HL-60 (cell line): ENCODE data around the gene FOXP3.
A peak's percentile ranks its signal among the peaks of the same experiment; 100 is the strongest.

Experiments
- DNase-seq, 2 experiments: peaks; one replicate each; pipeline ENCODE4 v3.0.0-alpha.2; 2010 to 2020; ENCODE audit warnings: low read depth in 1 of 2, low spot score in 1 of 2
- H3K27ac ChIP-seq: fragments of 250-450 bp; sonication (Bioruptor Pico); replicated peaks from 2 replicates; pipeline ENCODE4 v1.5.1; 2020; ENCODE audit warnings: mild to moderate bottlenecking, moderate library complexity
- H3K27me3 ChIP-seq: fragments of 250-450 bp; sonication (Bioruptor Pico); 2 replicates; pipeline ENCODE4 v1.5.1; 2021; ENCODE audit warnings: mild to moderate bottlenecking, moderate library complexity; ENCODE audit not compliant: insufficient read depth, poor library complexity, severe bottlenecking
- H3K4me3 ChIP-seq: replicated peaks from 2 replicates; pipeline ENCODE4 v1.5.1; 2011; ENCODE audit warnings: mild to moderate bottlenecking, control low read depth, low read length; ENCODE audit not compliant: insufficient read depth
- GABPA ChIP-seq: IDR thresholded peaks from 2 replicates; pipeline ENCODE4 v1.6.1; 2012; ENCODE audit warnings: low read depth
- POLR2AphosphoS5 ChIP-seq: IDR thresholded peaks from 2 replicates; pipeline ENCODE4 v1.6.1; 2012; ENCODE audit warnings: low read depth
- SPI1 ChIP-seq: IDR thresholded peaks from 2 replicates; pipeline ENCODE4 v1.6.1; 2012; ENCODE audit warnings: low read depth, mild to moderate bottlenecking, borderline replicate concordance
- TF ChIP-seq, protein P1 (sequence below): IDR thresholded peaks from one replicate; pipeline ENCODE4 v1.5.1; 2011; ENCODE audit warnings: low read length, control low read depth, inconsistent platforms; ENCODE audit not compliant: insufficient read depth
- TF ChIP-seq, protein P2 (sequence below): IDR thresholded peaks from 2 replicates; pipeline ENCODE4 v1.6.1; 2012; ENCODE audit warnings: low read depth; ENCODE audit not compliant: insufficient replicate concordance

FOXP3 gene

DNA sequence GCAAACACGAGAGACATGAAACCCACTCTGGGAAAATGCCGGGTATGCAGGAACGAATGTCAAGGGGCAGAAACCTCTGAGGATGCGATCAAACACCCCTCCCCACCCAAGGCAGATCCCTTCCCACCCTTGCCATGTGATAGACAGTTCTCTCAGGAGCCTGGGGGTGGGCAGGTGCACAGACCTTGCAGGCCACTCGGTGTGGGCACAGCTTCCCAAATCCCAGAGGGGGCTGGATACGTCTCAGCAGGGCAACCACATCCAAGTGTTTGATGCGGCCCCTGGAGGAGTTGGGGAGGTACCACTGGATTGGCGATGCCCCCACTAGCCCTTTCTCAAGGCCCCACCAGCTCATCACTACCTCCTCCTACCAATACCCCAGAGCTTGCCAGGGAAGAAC is 54.1 kb downstream of the FOXP3 start:
- no peak overlapping the region for H3K4me3 ChIP-seq
- TF ChIP-seq GABPA, result no peak
- TF ChIP-seq, protein P1, sequence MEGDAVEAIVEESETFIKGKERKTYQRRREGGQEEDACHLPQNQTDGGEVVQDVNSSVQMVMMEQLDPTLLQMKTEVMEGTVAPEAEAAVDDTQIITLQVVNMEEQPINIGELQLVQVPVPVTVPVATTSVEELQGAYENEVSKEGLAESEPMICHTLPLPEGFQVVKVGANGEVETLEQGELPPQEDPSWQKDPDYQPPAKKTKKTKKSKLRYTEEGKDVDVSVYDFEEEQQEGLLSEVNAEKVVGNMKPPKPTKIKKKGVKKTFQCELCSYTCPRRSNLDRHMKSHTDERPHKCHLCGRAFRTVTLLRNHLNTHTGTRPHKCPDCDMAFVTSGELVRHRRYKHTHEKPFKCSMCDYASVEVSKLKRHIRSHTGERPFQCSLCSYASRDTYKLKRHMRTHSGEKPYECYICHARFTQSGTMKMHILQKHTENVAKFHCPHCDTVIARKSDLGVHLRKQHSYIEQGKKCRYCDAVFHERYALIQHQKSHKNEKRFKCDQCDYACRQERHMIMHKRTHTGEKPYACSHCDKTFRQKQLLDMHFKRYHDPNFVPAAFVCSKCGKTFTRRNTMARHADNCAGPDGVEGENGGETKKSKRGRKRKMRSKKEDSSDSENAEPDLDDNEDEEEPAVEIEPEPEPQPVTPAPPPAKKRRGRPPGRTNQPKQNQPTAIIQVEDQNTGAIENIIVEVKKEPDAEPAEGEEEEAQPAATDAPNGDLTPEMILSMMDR, result no peak
- no peak for TF ChIP-seq SPI1
- TF ChIP-seq POLR2AphosphoS5, result no peak
- TF ChIP-seq, protein P2, sequence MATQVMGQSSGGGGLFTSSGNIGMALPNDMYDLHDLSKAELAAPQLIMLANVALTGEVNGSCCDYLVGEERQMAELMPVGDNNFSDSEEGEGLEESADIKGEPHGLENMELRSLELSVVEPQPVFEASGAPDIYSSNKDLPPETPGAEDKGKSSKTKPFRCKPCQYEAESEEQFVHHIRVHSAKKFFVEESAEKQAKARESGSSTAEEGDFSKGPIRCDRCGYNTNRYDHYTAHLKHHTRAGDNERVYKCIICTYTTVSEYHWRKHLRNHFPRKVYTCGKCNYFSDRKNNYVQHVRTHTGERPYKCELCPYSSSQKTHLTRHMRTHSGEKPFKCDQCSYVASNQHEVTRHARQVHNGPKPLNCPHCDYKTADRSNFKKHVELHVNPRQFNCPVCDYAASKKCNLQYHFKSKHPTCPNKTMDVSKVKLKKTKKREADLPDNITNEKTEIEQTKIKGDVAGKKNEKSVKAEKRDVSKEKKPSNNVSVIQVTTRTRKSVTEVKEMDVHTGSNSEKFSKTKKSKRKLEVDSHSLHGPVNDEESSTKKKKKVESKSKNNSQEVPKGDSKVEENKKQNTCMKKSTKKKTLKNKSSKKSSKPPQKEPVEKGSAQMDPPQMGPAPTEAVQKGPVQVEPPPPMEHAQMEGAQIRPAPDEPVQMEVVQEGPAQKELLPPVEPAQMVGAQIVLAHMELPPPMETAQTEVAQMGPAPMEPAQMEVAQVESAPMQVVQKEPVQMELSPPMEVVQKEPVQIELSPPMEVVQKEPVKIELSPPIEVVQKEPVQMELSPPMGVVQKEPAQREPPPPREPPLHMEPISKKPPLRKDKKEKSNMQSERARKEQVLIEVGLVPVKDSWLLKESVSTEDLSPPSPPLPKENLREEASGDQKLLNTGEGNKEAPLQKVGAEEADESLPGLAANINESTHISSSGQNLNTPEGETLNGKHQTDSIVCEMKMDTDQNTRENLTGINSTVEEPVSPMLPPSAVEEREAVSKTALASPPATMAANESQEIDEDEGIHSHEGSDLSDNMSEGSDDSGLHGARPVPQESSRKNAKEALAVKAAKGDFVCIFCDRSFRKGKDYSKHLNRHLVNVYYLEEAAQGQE, result no peak

DNA sequence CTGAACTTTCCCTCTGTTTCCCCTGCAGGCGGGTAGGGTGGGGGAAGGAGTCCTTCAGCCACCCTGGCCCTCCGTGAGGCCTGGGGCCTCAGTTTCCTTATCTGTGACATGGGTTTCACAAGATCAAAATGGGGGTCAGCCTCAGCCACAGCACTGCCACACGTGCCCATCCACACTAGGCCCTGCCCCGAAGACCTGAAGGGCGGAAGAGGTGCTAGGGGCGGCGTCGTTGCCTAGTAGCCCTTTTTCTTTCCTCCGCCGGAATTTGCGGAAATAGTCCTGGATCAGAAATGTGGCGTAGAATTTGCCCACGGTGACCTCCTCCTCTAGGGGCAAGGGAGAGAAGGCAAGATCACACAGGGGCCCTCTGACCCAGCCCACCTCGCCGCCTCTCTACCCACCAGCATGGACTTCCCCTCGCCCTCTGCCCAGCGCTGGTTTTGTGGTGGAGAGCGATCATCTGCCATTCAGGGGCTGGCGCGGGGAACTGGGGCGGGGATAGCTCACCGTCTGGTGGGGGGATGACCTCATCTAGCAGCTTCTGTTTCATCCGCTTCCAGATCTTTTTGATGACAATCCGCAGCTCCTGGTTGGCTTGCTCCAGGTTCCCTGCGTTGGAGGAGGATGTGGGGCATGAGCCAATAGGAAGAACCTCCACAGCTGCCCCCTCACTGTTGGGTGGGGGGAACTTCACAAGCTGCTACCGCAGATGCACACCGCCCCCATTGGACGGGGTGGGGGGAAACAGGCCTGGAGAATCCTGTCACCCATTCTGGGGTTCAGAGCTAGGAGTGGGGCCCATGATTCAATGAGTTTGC is 54.9 kb downstream of the FOXP3 start:
- no peak for TF ChIP-seq GABPA
- no peak for TF ChIP-seq POLR2AphosphoS5
- TF ChIP-seq, protein P1, result no peak
- TF ChIP-seq, protein P2, result no peak
- Histone ChIP-seq H3K4me3 (no peak overlapping the region), H3K27me3 (no peaks in the 10 kb centered on the region), H3K27ac (no peak overlapping the region)
- DNase-seq, result peak in 1 of 2 experiments; percentile 27

More for the DNA sequence above, 54.1 kb downstream of the FOXP3 start:
- no peak for DNase-seq
- H3K27ac ChIP-seq, result no peak overlapping the region
- H3K27me3 ChIP-seq, result no peaks in the 10 kb centered on the region

DNA sequence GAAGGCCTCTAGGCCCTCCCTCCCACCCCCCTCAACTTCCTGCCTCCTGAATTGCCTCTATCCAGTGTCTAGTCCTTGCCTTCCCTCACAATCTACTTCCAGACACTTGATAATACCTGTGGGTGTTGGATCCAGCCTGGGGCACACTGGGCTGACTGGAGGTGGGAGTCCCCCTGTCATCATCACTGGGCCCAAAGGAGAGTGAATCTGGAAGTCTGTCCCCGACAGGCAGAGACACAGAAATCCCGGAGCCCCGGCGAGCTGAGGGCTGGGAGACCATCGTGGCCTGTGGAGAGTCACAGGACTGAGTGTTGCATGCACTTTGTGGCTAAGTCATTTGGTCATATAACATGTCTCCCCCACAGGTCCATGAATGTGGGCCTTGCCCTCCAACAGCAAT is 56.1 kb downstream of the FOXP3 start:
- no peak for DNase-seq
- TF ChIP-seq, protein P1, result no peak
- TF ChIP-seq GABPA (no peak), POLR2AphosphoS5 (no peak), SPI1 (no peak)
- TF ChIP-seq, protein P2, result no peak
- Histone ChIP-seq H3K27ac (no peak overlapping the region), H3K4me3 (no peak overlapping the region), H3K27me3 (no peaks in the 10 kb centered on the region)
